ENCODE results near the gene DPP8. TPM values are rescaled to one million over a fixed set of nuclear protein-coding genes. Genes with fewer than 3 reads are reported as not detected.
"Not testable (repeated sequence)": the region's sequence is repeated elsewhere in the genome, so short reads cannot be mapped to it uniquely, and the experiment has no call there.

Gene DPP8
- polyA plus RNA-seq, 2 of the 4 experiments (the other 2 are of a cell fraction), result 24.4 to 41.8 TPM

DNA sequence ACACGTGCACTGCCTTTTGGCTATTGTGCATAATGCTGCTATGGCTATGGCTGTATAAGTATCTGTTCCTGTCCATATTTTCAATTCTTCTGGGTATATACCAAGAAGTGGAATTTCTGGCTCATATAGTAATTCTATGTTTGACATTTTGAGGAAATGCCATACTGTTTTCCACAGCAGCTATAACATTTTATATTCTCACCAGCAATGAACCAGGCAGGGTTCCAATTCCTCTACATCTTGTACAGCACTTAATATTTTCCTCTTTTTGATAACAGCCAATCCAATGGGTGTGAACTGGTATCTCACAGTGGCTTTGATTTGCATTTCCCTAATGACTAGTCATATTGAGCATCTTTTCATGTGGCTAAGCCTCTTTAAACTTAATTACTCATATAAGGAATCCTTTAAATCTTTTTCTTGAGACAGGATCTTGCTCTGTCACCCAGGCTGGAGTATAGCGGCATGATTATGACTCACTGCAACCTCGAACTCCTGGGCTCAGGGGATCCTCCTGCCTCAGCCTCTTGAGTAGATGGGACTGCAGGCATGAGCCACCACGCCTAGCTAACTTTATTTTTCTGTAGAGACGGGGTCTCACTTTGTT, 56.6 kb downstream of the DPP8 start (continued):
- TF ChIP-seq, protein P1, sequence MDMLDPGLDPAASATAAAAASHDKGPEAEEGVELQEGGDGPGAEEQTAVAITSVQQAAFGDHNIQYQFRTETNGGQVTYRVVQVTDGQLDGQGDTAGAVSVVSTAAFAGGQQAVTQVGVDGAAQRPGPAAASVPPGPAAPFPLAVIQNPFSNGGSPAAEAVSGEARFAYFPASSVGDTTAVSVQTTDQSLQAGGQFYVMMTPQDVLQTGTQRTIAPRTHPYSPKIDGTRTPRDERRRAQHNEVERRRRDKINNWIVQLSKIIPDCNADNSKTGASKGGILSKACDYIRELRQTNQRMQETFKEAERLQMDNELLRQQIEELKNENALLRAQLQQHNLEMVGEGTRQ (IDR thresholded peaks at IDR 0.05), result no peak
- TF ChIP-seq HOXB13 (CRISPR knock-in tag; IDR thresholded peaks at IDR 0.05; ENCODE audit: low read depth), result no peak
- no peak for TF ChIP-seq HOXB5 (CRISPR knock-in tag; IDR thresholded peaks at IDR 0.05)
- no peak for TF ChIP-seq SMC3 (IDR thresholded peaks at IDR 0.05)
- TF ChIP-seq, protein P2, sequence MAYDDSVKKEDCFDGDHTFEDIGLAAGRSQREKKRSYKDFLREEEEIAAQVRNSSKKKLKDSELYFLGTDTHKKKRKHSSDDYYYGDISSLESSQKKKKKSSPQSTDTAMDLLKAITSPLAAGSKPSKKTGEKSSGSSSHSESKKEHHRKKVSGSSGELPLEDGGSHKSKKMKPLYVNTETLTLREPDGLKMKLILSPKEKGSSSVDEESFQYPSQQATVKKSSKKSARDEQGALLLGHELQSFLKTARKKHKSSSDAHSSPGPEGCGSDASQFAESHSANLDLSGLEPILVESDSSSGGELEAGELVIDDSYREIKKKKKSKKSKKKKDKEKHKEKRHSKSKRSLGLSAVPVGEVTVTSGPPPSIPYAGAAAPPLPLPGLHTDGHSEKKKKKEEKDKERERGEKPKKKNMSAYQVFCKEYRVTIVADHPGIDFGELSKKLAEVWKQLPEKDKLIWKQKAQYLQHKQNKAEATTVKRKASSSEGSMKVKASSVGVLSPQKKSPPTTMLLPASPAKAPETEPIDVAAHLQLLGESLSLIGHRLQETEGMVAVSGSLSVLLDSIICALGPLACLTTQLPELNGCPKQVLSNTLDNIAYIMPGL (CRISPR knock-in tag; IDR thresholded peaks at IDR 0.05; ENCODE audit: borderline replicate concordance), result no peak
- no peak for TF ChIP-seq CTCF (IDR thresholded peaks at IDR 0.05)

DNA sequence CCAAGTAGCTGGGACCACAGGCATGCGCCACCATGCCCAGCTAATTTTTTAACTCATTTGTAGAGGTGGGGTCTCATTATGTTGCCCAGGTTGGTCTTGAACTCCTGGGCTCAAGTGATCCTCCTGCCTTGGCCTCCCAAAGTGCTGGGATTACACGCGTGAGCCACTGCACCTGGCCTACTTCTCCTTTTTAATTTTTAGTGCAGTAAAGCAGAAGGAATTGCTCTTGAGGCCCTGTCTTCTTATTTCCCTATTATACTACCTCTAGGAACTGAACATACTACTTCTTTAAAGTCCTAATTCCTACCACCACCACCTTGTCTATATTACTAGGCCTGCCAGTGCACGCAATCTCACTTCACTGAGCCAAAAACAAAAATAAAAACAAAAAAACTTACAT, 62.2 kb downstream of the DPP8 start:
- ATAC-seq; H3K4me3 ChIP-seq; DNase-seq (ENCODE audit: low read depth in 1 of 2, low spot score in 1 of 2); H3K4me2 ChIP-seq; POLR2A ChIA-PET; FAIRE-seq; H3K27ac ChIP-seq; H3K4me1 ChIP-seq; H3K9me3 ChIP-seq: not testable (repeated sequence)
- 97% methylated on average over 4 of the region's 4 CpGs for WGBS (ENCODE audit: missing lambda C conversion rate)
- CTCF ChIA-PET, result interaction anchor here (1.3 to 1.8 kb wide), 2 partner anchors 21 to 55 kb away, joined by 3 to 4 read pairs; no protein-coding TSS in a partner anchor

DNA sequence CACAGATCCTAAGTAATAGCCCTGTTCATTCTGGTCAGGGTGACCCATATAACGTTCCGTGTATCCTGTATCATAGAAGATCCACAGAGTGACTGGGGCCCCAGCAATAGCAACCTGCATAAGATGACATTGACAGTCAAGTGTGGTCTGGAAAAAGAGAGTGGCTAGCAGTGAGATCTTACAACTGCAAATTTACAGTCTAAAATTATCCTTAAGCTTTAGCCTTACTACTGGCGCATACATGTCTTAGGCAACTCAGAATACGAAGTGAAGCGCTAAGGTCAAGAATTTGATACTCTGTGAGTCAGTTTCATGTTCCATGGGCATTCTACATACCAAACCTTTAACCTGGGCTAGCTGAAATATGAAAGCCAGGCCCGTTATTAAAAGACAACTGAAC, 65.5 kb downstream of the DPP8 start:
- CTCF ChIA-PET, result interaction anchor here (0.6 to 1.9 kb wide), 7 partner anchors 9 to 61 kb away, joined by 3 to 7 read pairs (median 3); no protein-coding TSS in a partner anchor

More for the DNA sequence above, 65.5 kb downstream of the DPP8 start:
- Histone ChIP-seq H3K4me3 (no peak overlapping the region), H3K27ac (no peak overlapping the region), H3K9me3 (no peaks in the 10 kb centered on the region), H3K4me1 (no peaks in the 10 kb centered on the region), H3K4me2 (no peak overlapping the region)
- POLR2A ChIA-PET, result no interaction called here
- FAIRE-seq, result no peak
- DNase-seq (ENCODE audit: low read depth in 1 of 2, low spot score in 1 of 2), result no peak
- TF ChIP-seq ZC3H11A (IDR thresholded peaks at IDR 0.05) (no peak), PHF8 (IDR thresholded peaks at IDR 0.05; ENCODE audit: borderline replicate concordance, low read depth) (no peak), CTCF (IDR thresholded peaks at IDR 0.05) (no peak), MAZ (IDR thresholded peaks at IDR 0.05; ENCODE audit: borderline replicate concordance, low read depth, low read length) (no peak), JUNB (IDR thresholded peaks at IDR 0.05) (no peak), HOXA7 (CRISPR knock-in tag; IDR thresholded peaks at IDR 0.05) (no peak), FOSB (CRISPR knock-in tag; IDR thresholded peaks at IDR 0.05) (no peak), ZSCAN20 (CRISPR knock-in tag; IDR thresholded peaks at IDR 0.05) (no peak), CBX2 (IDR thresholded peaks at IDR 0.05; ENCODE audit: borderline replicate concordance, low read depth) (no peak), HOXB13 (CRISPR knock-in tag; IDR thresholded peaks at IDR 0.05; ENCODE audit: low read depth) (no peak), FOXS1 (CRISPR knock-in tag; IDR thresholded peaks at IDR 0.05) (no peak)
- TF ChIP-seq, protein P1 (IDR thresholded peaks at IDR 0.05), result no peak
- 93% methylated on average over 6 of the region's 6 CpGs for WGBS (ENCODE audit: missing lambda C conversion rate)
- no peak for ATAC-seq

All from A549 (cell line).